Panc1 (cell line): Measurements from ENCODE around the gene SCLY. TPM values are rescaled to one million over a fixed set of nuclear protein-coding genes. Genes with fewer than 3 reads are reported as not detected.

ENCODE experiments used
- ATAC-seq: fragments of 200-7000 bp; cut with Tn5 transposase; 2 replicates; pipeline ENCODE4 v1.9.1; 2020; ENCODE audit warnings: mild to moderate bottlenecking, moderate library complexity
- Bru-seq: library from RNA; stranded (reverse); fragments of 400-500 nt; gene quantifications from one replicate; lab custom pipeline; 2021; lab: Mats Ljungman, UMichigan
- BruChase-seq, 2 experiments: library from RNA; stranded (reverse); fragments of 400-500 nt; gene quantifications; one replicate each; lab custom pipeline; 2021; lab: Mats Ljungman, UMichigan
- BruUV-seq: library from RNA; stranded (reverse); fragments of 400-500 nt; replicated peaks from 2 replicates; lab custom pipeline; 2021; lab: Mats Ljungman, UMichigan
- CTCF ChIA-PET: fragments of 300-600 bp; sonication (Branson Sonifier 250); formaldehyde crosslinking; loops from one replicate; lab custom pipeline; 2022; ENCODE audit warnings: antibody characterized with exemption; lab: Charles Lee
- POLR2A ChIA-PET: fragments of 300-600 bp; sonication (Branson Sonifier 250); formaldehyde crosslinking; loops from one replicate; lab custom pipeline; 2022; ENCODE audit warnings: antibody characterized with exemption; lab: Charles Lee
- DNase-seq: peaks from one replicate; pipeline ENCODE4 v3.0.0-alpha.2; 2010; ENCODE audit warnings: low read depth, low spot score
- H3K27ac ChIP-seq: 2 replicates; pipeline ENCODE4 v1.5.1; 2011; ENCODE audit warnings: mild to moderate bottlenecking, low read length, inconsistent platforms
- H3K27me3 ChIP-seq: fragments of 200-500 bp; sonication (Bioruptor generic); 2 replicates; pipeline ENCODE4 v1.6.0; 2014; ENCODE audit warnings: low read length, inconsistent platforms; ENCODE audit not compliant: control insufficient read depth, insufficient read depth
- H3K36me3 ChIP-seq: fragments of 200-500 bp; sonication (Bioruptor generic); 2 replicates; pipeline ENCODE4 v1.5.1; 2014; ENCODE audit warnings: inconsistent platforms, mild to moderate bottlenecking, low read length, moderate library complexity; ENCODE audit not compliant: control insufficient read depth, insufficient read depth
- H3K4me1 ChIP-seq: 2 replicates; pipeline ENCODE4 v1.5.1; 2011; ENCODE audit warnings: inconsistent platforms, mild to moderate bottlenecking, low read length, moderate library complexity; ENCODE audit not compliant: control insufficient read depth, insufficient read depth
- H3K4me3 ChIP-seq, 2 experiments: 2 replicates each; pipeline ENCODE4 v1.5.1; 2011 to 2012; ENCODE audit warnings: low read depth in 2 of 2, low read length in 2 of 2, mild to moderate bottlenecking in 2 of 2, inconsistent platforms in 1 of 2, moderate library complexity in 1 of 2
- H3K9me3 ChIP-seq: fragments of 200-500 bp; sonication (Bioruptor generic); 2 replicates; pipeline ENCODE4 v1.5.1; 2014; ENCODE audit warnings: low read depth, mild to moderate bottlenecking, inconsistent platforms, low read length, moderate library complexity; ENCODE audit not compliant: control insufficient read depth, insufficient read depth
- POLR2AphosphoS5 ChIP-seq: IDR thresholded peaks from 2 replicates; pipeline ENCODE4 v1.6.1; 2012; ENCODE audit warnings: mild to moderate bottlenecking, low read depth, low read length, moderate library complexity
- SIN3A ChIP-seq: IDR thresholded peaks from 2 replicates; pipeline ENCODE4 v1.6.1; 2012; ENCODE audit warnings: low read depth, mild to moderate bottlenecking, low read length, moderate library complexity, borderline replicate concordance; ENCODE audit not compliant: insufficient read depth
- TCF7L2 ChIP-seq: IDR thresholded peaks from 2 replicates; pipeline ENCODE4 v1.6.1; 2011; ENCODE audit warnings: mild to moderate bottlenecking, low read depth, low read length, inconsistent platforms
- in situ Hi-C: cut with HindIII; loops from 2 replicates; pipeline ENCODE4 v1.10.0; 2016; ENCODE audit warnings: low sequenced_read_pairs, low pct_unique_long_range_greater_than_20kb
- intact Hi-C: fragments of 100-400 bp; cut with micrococcal nuclease; formaldehyde crosslinking; loops from one replicate; pipeline ENCODE4 v1.10.0; 2022; ENCODE audit not compliant: unreplicated experiment
- long read RNA-seq: library from polyadenylated mRNA; unstranded; transcript quantifications from one replicate; pipeline ENCODE4 v2.0.0, GENCODE V29; 2021; ENCODE audit not compliant: unreplicated experiment
- polyA plus RNA-seq: library from polyadenylated mRNA; unstranded; fragments of >200 nt; gene quantifications from one replicate; pipeline ENCODE4 v1.2.1, GENCODE V29; 2012; ENCODE audit warnings: missing spikeins; ENCODE audit not compliant: insufficient read length
- total RNA-seq: library from RNA; stranded (reverse); gene quantifications from one replicate; pipeline ENCODE4 v1.2.1, GENCODE V29; 2021; ENCODE audit not compliant: unreplicated experiment
- TF ChIP-seq, protein P1 (sequence below), 2 experiments: IDR thresholded peaks; 2 replicates each; pipeline ENCODE4 v1.6.1; 2011 to 2012; ENCODE audit warnings: low read depth in 2 of 2, control low read depth in 1 of 2, low read length in 1 of 2, mild to moderate bottlenecking in 1 of 2, moderate library complexity in 1 of 2; ENCODE audit not compliant: insufficient read depth in 1 of 2
- TF ChIP-seq, protein P2 (sequence below): fragments of 450-650 bp; IDR thresholded peaks from 2 replicates; pipeline ENCODE4 v1.5.1; 2017; ENCODE audit warnings: mild to moderate bottlenecking

SCLY gene, protein sequence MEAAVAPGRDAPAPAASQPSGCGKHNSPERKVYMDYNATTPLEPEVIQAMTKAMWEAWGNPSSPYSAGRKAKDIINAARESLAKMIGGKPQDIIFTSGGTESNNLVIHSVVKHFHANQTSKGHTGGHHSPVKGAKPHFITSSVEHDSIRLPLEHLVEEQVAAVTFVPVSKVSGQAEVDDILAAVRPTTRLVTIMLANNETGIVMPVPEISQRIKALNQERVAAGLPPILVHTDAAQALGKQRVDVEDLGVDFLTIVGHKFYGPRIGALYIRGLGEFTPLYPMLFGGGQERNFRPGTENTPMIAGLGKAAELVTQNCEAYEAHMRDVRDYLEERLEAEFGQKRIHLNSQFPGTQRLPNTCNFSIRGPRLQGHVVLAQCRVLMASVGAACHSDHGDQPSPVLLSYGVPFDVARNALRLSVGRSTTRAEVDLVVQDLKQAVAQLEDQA
- 31.4 TPM for total RNA-seq
- polyA plus RNA-seq: 42.4 TPM
- Bru-seq, nascent RNA: percentile 69 among the genes with signal in this experiment
- percentile 79 among the genes with signal in this experiment for BruChase-seq, experiment 1, labeled RNA remaining after a 2-hour chase
- percentile 70 among the genes with signal in this experiment for BruChase-seq, experiment 2, labeled RNA remaining after a 6-hour chase
- long read RNA-seq, transcript SCLY-202 (8 exons, 1,774 nt): minor isoform, 9 of 56 reads
- long read RNA-seq, transcript SCLY-201 (12 exons, 2,562 nt): major isoform, 15 of 56 reads
- long read RNA-seq, partial matches to known transcripts: 11 of 56 reads
- long read RNA-seq, other reads (novel, unspliced or antisense): 19 of 56 reads

DNA sequence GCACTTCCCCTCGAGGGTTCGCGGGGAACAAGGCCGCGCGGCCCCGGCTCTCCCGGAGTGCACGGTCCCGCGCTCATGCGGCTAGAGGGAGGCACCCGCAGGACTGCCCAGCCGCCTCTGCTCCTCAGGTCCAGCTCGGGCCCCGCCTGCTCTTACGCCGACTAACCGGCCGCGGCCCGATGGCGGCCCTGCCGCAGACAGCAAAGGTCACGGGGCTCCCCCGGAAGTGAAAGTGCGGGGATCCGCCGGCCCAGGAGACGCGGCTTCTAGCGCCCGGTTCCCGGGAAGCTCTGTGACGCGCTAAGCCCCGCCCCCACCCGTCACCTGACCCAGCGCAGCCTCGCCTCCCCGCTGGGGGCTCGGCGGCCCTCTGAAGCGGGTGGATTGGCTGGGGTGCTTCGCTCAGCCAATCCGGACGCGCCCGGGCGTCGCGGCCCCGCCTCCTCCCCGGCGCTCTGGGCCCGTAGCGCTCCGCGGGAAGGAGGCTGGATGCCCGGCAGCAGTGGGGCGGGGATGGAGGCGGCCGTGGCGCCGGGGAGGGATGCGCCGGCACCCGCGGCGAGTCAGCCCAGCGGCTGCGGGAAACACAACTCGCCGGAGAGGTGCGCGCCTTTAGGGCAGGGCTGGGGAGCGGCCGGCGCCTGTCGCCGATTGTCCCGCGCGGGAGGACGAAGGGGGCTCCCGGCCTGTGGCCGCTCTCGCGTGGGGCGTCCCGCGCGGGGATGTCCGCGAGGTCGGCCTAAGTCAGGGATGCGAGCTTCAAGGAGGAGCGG lies at the start of gene SCLY:
Gene SCLY (plus strand): TSS at position 460 of the 773 bp plus-strand sequence. CDS start 54 bp downstream, at position 514.
- peaks cover 10% of the 10 kb centered on the region for H3K4me1 ChIP-seq
- 0 out of 2 replicates have a peak, but pooled peaks have one; percentile 12 for TF ChIP-seq SIN3A
- peak; percentile 77; the same call in 1 of the 2 replicates for TF ChIP-seq POLR2AphosphoS5
- TF ChIP-seq, protein P1, sequence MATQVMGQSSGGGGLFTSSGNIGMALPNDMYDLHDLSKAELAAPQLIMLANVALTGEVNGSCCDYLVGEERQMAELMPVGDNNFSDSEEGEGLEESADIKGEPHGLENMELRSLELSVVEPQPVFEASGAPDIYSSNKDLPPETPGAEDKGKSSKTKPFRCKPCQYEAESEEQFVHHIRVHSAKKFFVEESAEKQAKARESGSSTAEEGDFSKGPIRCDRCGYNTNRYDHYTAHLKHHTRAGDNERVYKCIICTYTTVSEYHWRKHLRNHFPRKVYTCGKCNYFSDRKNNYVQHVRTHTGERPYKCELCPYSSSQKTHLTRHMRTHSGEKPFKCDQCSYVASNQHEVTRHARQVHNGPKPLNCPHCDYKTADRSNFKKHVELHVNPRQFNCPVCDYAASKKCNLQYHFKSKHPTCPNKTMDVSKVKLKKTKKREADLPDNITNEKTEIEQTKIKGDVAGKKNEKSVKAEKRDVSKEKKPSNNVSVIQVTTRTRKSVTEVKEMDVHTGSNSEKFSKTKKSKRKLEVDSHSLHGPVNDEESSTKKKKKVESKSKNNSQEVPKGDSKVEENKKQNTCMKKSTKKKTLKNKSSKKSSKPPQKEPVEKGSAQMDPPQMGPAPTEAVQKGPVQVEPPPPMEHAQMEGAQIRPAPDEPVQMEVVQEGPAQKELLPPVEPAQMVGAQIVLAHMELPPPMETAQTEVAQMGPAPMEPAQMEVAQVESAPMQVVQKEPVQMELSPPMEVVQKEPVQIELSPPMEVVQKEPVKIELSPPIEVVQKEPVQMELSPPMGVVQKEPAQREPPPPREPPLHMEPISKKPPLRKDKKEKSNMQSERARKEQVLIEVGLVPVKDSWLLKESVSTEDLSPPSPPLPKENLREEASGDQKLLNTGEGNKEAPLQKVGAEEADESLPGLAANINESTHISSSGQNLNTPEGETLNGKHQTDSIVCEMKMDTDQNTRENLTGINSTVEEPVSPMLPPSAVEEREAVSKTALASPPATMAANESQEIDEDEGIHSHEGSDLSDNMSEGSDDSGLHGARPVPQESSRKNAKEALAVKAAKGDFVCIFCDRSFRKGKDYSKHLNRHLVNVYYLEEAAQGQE (IDR thresholded peaks at IDR 0.05; ENCODE audit: insufficient read depth in 1 of 2, low read depth in 2 of 2, low read length in 1 of 2): peak in 1 of 2 experiments; percentile 7; a peak in 1 of 4 replicates
- TF ChIP-seq TCF7L2: peak; percentile 75
- TF ChIP-seq, protein P2, sequence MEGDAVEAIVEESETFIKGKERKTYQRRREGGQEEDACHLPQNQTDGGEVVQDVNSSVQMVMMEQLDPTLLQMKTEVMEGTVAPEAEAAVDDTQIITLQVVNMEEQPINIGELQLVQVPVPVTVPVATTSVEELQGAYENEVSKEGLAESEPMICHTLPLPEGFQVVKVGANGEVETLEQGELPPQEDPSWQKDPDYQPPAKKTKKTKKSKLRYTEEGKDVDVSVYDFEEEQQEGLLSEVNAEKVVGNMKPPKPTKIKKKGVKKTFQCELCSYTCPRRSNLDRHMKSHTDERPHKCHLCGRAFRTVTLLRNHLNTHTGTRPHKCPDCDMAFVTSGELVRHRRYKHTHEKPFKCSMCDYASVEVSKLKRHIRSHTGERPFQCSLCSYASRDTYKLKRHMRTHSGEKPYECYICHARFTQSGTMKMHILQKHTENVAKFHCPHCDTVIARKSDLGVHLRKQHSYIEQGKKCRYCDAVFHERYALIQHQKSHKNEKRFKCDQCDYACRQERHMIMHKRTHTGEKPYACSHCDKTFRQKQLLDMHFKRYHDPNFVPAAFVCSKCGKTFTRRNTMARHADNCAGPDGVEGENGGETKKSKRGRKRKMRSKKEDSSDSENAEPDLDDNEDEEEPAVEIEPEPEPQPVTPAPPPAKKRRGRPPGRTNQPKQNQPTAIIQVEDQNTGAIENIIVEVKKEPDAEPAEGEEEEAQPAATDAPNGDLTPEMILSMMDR: no peak
- BruUV-seq: no TSS peak
- ChIA-PET CTCF (interaction anchor here (0.5 kb wide), 1 partner anchor 433 kb away, joined by 3 read pairs; no protein-coding TSS in a partner anchor), POLR2A (interaction anchor here (0.5 to 0.6 kb wide), 3 partner anchors 556 to 837 kb away, joined by 5 to 16 read pairs (median 5); no protein-coding TSS in a partner anchor)
- ATAC-seq (peak; percentile 98), DNase-seq (peak; percentile 79)
- H3K27me3 ChIP-seq: no peaks in the 10 kb centered on the region
- H3K4me3 ChIP-seq: peak within 1 kb of the TSS; percentile 95 to 96
- peak within 1 kb of the TSS; percentile 95 for H3K27ac ChIP-seq
- in situ Hi-C loops (no loop called here), intact Hi-C loops (no loop called here)
- H3K9me3 ChIP-seq: no peaks in the 10 kb centered on the region
- H3K36me3 ChIP-seq: peaks cover 13% of the 10 kb centered on the region

DNA sequence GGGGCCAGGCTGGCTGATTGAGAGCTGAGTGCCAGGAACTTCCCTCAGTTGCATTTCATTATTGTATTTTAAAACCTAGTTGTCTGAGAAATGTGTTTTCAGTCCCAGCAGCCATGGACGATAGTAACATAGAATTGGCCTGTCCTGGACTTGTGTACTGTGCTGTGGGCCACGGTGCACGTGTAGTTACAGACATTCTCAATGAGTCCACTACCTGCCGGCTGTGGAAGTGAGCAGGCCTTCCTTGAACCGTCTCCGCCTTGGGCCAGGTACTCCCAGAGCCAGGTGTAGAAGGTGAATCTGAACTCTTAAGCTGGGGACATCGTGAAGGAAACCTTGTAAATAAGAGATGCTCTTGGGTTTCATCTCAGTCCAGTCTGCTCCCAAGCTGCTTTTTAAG lies 47.0 kb upstream of the SCLY start:
- in situ Hi-C loops: no loop called here
- ATAC-seq (no peak), DNase-seq (no peak)
- Histone ChIP-seq H3K36me3 (no peaks in the 10 kb centered on the region), H3K9me3 (no peaks in the 10 kb centered on the region), H3K27me3 (no peaks in the 10 kb centered on the region), H3K4me1 (no peaks in the 10 kb centered on the region), H3K27ac (no peak overlapping the region), H3K4me3 (no peak overlapping the region)
- ChIA-PET POLR2A (no interaction called here), CTCF (interaction anchor here (0.6 kb wide), 1 partner anchor 113 kb away, joined by 4 read pairs; no protein-coding TSS in a partner anchor)
- intact Hi-C loops: no loop called here
- no peak for TF ChIP-seq SIN3A
- TF ChIP-seq TCF7L2: no peak
- TF ChIP-seq, protein P2: no peak
- BruUV-seq: no TSS peak
